Thyroid gland (tissue), 4 donors: Measurements from ENCODE around the gene SNRNP25. TPM values are rescaled to one million over a fixed set of nuclear protein-coding genes. Genes with fewer than 3 reads are reported as not detected.
A peak's percentile ranks its signal among the peaks of the same experiment; 100 is the strongest.

ENCODE experiments used
- DNase-seq, 2 donors: peaks; one replicate each; pipeline ENCODE4 v3.0.0-alpha.2; 2019
- H3K27ac ChIP-seq, 3 donors: fragments of 200-600 bp; sonication (generic); 1 replicate in 2 of 3; 2 replicates in 1 of 3; pipeline ENCODE4 v1.5.1; 2016 to 2019; ENCODE audit warnings: mild to moderate bottlenecking in 1 of 3, moderate library complexity in 1 of 3
- H3K27me3 ChIP-seq: fragments of 200-600 bp; sonication (generic); one replicate; pipeline ENCODE4 v1.5.1; 2019
- H3K36me3 ChIP-seq, 2 donors: fragments of 200-600 bp; sonication (generic); one replicate each; pipeline ENCODE4 v1.5.1; 2016 to 2019
- H3K4me1 ChIP-seq, 2 donors: fragments of 200-600 bp; sonication (generic); one replicate each; pipeline ENCODE4 v1.5.1; 2017 to 2019
- H3K4me3 ChIP-seq, 3 donors: fragments of 200-600 bp; sonication (generic); replicated peaks in 1 of 3; 1 replicate in 2 of 3; 2 replicates in 1 of 3; pipeline ENCODE4 v1.5.1; 2016; ENCODE audit warnings: mild to moderate bottlenecking in 1 of 3
- H3K9me3 ChIP-seq: fragments of 200-600 bp; sonication (generic); one replicate; pipeline ENCODE4 v1.5.1; 2017
- CTCF ChIP-seq, 6 experiments: fragments of 200-600 bp in 3 of 6; fragments of 450-650 bp in 3 of 6; sonication (generic) in 3 of 6; IDR thresholded peaks; one replicate each; pipeline ENCODE4 v1.5.1; 2016 to 2019; ENCODE audit warnings: antibody characterized with exemption in 6 of 6, mild to moderate bottlenecking in 2 of 6, inconsistent platforms in 1 of 6, moderate library complexity in 1 of 6
- POLR2A ChIP-seq, 2 donors: fragments of 450-650 bp; IDR thresholded peaks; one replicate each; pipeline ENCODE4 v1.6.1; 2017; ENCODE audit warnings: antibody characterized with exemption in 2 of 2, mild to moderate bottlenecking in 2 of 2, moderate library complexity in 1 of 2
- WGBS, 2 donors: methylation state at CpG; one replicate each; pipeline ENCODE4 v1.1.5; 2017; 5-methylcytosine and 5-hydroxymethylcytosine counted together
- intact Hi-C: fragments of 100-400 bp; cut with DNase I; formaldehyde crosslinking; loops from one replicate; pipeline ENCODE4 v1.15.1; 2023
- total RNA-seq, 4 donors: library from RNA; depleted of rRNA; stranded (reverse); fragments of >200 nt; gene quantifications; one replicate each; pipeline ENCODE4 v1.2.3, GENCODE V29; 2016

SNRNP25 gene
- total RNA-seq, 4 donors from 2014 or later: 16.1 to 53.6 (median 34.8) TPM

GRCh38 chr16:47234-47633 lies 6.4 kb upstream of the SNRNP25 start:
- no peaks in the 10 kb centered on the region for H3K9me3 ChIP-seq
- H3K36me3 ChIP-seq: peaks cover 0 to 11% of the 10 kb centered on the region in 2 donors
- H3K4me1 ChIP-seq: peaks cover 9 to 16% of the 10 kb centered on the region in 2 donors
- 97 to 98% methylated on average over 6 to 7 of the region's 7 CpGs for WGBS, 2 donors
- DNase-seq: no peak
- no peaks in the 10 kb centered on the region for H3K27me3 ChIP-seq
- intact Hi-C loops: no loop called here
- TF ChIP-seq POLR2A (IDR thresholded peaks at IDR 0.05): no peak
- TF ChIP-seq CTCF (IDR thresholded peaks at IDR 0.05): no peak
- H3K4me3 ChIP-seq: no peak overlapping the region
- H3K27ac ChIP-seq: no peak overlapping the region

DNA sequence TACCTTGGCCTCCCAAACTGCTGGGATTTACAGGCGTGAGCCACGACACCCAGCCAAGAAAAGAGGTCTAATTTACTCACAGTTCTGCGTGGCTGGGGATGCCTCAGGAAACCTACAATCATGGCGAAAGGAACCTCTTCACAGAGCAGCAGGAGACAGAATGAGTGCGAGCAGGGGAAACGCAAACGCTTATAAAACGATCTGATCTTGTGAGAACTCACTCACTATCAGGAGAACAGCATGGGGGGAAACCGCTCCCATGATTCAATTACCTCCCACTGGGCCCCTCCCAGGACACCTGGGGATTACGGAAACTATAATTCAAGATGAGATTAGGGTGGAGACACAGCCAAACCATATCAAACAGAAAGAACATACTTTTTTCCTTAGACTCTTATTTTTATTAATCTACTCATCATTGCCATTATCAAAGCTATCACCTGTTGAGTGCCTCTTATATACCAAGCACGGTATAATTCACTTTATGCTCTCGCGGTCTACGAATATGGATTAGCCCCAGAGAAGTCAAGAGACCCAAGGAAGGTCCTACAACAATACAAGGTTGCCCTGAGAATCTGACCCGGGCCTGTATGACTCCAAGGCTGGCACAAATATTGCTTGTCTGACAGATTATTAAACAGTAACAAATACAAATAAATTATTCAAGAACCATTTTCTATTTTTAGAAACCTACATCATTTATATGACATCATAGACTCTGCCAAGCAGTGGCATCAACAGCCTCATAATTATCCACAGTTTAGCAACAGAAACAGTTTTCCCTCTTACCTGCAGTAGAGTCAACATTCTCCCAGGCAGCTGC lies 2.6 kb upstream of the SNRNP25 start:
- TF ChIP-seq POLR2A (IDR thresholded peaks at IDR 0.05) (no peak), CTCF (IDR thresholded peaks at IDR 0.05) (no peak)
- WGBS, 2 donors: 89 to 90% methylated on average over 15 of the region's 15 CpGs
- no peak for DNase-seq
- H3K27ac ChIP-seq: peak overlapping the region in 2 of 3 donors; percentile 22 to 48
- H3K4me3 ChIP-seq: no peak overlapping the region
- H3K9me3 ChIP-seq: no peaks in the 10 kb centered on the region
- intact Hi-C loops: no loop called here
- H3K27me3 ChIP-seq: no peaks in the 10 kb centered on the region
- peaks cover 2 to 14% of the 10 kb centered on the region in 2 donors for H3K36me3 ChIP-seq
- peaks cover 14 to 23% of the 10 kb centered on the region in 2 donors for H3K4me1 ChIP-seq

DNA sequence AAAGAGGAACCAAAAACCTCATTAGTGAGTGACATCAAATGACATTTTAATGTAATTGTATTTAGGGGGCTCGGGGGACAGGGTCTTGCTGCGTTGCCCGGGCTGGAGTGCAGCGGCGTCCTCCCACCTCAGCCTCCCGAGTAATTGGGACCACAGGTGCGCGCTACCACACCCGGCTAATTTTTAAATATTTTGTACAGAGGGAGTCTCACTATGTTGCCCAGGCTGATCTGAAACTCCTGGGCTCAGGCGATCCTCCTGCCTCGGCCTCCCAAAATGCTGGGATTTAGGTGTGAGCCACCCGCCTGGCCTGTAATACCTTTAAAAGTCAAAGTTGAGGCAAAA lies 581 bp downstream of the SNRNP25 start:
- peaks cover 14 to 23% of the 10 kb centered on the region in 2 donors for H3K4me1 ChIP-seq
- H3K27me3 ChIP-seq: no peaks in the 10 kb centered on the region
- peak overlapping the region in 1 of 3 donors; percentile 72 for H3K4me3 ChIP-seq
- intact Hi-C loops: no loop called here
- H3K36me3 ChIP-seq: peaks cover 25 to 30% of the 10 kb centered on the region in 2 donors
- TF ChIP-seq CTCF (IDR thresholded peaks at IDR 0.05) (no peak), POLR2A (IDR thresholded peaks at IDR 0.05) (no peak)
- peak overlapping the region in 1 of 3 donors; percentile 26 for H3K27ac ChIP-seq
- no peaks in the 10 kb centered on the region for H3K9me3 ChIP-seq
- WGBS, 2 donors: 57 to 60% methylated on average over 12 of the region's 12 CpGs
- DNase-seq: no peak

GRCh38 chr16:55571-56136 lies 2.0 kb downstream of the SNRNP25 start:
- intact Hi-C loops: no loop called here
- H3K27me3 ChIP-seq: no peaks in the 10 kb centered on the region
- WGBS, 2 donors: 90 to 95% methylated on average over 11 of the region's 11 CpGs
- H3K9me3 ChIP-seq: no peaks in the 10 kb centered on the region
- TF ChIP-seq CTCF (IDR thresholded peaks at IDR 0.05): no peak
- TF ChIP-seq POLR2A (IDR thresholded peaks at IDR 0.05): no peak
- no peak overlapping the region for H3K4me3 ChIP-seq
- no peak for DNase-seq
- H3K27ac ChIP-seq: no peak overlapping the region
- peaks cover 31 to 35% of the 10 kb centered on the region in 2 donors for H3K36me3 ChIP-seq
- H3K4me1 ChIP-seq: peaks cover 14 to 22% of the 10 kb centered on the region in 2 donors
